ENCODE data around the gene ZNF490.

DNA sequence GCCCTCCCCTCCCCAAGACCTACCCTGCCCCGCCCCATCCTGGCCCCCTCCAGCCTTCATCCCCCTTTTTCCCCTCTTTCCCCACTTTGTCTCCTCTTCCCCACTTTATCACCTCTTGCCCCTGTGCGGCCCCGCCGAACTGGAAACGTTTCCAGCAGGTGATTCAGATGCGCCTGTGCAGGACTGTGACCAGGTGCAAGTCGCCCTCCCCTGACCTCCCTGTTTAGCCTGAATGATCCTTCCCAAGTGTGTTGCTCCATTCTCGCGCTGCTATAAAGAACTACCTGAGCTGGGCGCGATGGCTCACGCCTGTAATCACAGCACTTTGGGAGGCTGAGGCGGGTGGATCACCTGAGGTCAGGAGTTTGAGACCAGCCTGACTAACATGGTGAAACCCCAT lies 26.0 kb upstream of the ZNF490 start:
- TF ChIP-seq EZH2 (IDR thresholded peaks at IDR 0.05; ENCODE audit: borderline replicate concordance, insufficient read depth, low read depth, low read length, poor library complexity, severe bottlenecking): no peak
- TF ChIP-seq, protein P1, sequence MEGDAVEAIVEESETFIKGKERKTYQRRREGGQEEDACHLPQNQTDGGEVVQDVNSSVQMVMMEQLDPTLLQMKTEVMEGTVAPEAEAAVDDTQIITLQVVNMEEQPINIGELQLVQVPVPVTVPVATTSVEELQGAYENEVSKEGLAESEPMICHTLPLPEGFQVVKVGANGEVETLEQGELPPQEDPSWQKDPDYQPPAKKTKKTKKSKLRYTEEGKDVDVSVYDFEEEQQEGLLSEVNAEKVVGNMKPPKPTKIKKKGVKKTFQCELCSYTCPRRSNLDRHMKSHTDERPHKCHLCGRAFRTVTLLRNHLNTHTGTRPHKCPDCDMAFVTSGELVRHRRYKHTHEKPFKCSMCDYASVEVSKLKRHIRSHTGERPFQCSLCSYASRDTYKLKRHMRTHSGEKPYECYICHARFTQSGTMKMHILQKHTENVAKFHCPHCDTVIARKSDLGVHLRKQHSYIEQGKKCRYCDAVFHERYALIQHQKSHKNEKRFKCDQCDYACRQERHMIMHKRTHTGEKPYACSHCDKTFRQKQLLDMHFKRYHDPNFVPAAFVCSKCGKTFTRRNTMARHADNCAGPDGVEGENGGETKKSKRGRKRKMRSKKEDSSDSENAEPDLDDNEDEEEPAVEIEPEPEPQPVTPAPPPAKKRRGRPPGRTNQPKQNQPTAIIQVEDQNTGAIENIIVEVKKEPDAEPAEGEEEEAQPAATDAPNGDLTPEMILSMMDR (IDR thresholded peaks at IDR 0.05): no peak

Data from B cell (primary cell).